HG02623 (cell line): ENCODE measurements around the gene CFAP90.
A peak's percentile ranks its signal among the peaks of the same experiment; 100 is the strongest.

Experiments
- ATAC-seq: cut with Tn5 transposase; IDR thresholded peaks from one replicate; pipeline ENCODE4 v1.9.1; 2021; ENCODE audit warnings: moderate library complexity; ENCODE audit not compliant: unreplicated experiment

CFAP90 gene, protein sequence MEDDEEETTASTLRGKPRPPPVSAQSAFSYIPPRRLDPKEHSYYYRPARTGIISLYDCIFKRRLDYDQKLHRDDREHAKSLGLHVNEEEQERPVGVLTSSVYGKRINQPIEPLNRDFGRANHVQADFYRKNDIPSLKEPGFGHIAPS

DNA sequence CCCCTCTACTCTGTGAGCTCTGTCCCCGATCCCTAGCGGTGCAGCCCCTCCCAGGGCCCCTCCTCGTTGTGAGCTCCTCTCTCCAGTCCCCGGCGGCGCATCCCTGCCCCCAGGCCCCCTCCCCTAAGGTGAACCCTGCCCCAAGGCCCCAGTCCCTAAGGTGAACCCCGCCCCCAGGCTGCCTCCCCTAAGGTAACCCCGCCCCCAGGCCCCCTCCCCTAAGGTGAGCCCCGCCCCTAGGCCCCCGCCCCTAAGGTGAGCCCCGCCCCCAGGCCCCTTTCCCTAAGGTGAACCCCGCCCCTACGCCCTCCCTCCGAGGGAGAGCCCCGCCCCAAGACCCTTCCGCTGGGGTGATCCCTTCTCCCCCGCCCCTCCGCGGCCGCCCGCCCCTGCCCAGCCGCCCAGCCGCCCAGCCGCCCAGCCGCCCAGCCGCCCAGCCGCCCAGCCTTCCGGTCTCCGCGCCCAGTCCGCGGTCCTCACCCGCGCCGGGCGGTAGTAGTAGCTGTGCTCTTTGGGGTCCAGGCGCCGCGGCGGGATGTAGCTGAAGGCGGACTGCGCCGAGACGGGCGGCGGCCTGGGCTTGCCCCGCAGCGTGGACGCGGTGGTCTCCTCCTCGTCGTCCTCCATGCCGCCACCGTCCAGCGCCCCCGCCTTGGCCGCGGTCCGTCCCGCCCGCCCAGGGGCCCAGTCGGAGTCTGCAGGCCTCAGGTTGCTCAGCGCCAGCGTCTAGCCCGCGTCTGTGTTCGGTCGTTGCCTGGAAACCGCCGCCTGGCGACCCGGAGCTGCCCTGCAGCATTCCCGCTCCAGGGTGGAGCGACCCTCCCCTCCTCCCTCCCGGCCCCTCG lies at the start of gene CFAP90:
Gene CFAP90 (minus strand): TSS at position 739 of the 845 bp plus-strand sequence. CDS start 112 bp downstream, at position 627.
- no peak for ATAC-seq

DNA sequence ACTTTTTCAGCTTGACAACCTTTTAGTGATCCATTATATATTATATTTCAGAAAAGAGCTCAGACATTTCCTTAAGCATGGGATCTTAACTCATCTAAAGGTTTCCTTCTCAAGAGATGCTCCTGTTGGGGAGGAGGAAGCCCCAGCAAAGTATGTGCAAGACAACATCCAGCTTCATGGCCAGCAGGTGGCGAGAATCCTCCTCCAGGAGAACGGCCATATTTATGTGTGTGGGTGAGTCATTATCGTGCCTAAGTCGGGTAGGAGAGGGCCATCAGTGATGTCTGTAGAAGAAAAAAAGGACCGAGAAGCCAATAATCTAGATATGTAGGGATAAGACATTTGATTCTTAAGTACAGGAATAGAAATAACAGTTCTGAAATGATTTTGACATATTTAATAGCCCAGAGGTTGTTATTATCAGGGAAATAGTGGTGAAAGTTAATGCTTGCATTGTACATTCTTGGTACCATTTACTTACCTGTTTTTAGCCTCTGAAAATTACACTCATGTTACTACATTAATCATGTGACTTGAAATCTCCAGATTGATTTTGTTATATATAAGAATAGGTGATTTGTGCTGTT lies 46.2 kb upstream of the CFAP90 start:
- no peak for ATAC-seq

DNA sequence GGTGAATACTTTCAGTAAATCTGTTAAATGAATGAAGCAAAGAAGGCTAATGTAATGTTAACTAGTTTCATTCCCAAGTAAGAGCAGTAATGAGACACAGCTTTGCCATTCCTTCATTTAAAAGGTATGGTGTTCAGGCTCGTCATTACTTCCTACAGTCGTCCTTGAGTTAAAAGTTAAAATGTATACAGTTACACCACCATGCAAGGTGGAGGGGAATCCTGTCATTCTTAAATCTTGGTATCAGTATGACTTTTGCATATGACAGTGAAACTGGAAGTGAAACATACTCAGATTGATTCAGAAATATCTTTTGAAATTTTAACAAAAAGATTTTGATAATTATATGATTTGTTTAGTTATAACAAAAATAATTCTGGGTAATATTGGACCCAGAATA lies 43.9 kb upstream of the CFAP90 start:
- peak; percentile 85 for ATAC-seq

DNA sequence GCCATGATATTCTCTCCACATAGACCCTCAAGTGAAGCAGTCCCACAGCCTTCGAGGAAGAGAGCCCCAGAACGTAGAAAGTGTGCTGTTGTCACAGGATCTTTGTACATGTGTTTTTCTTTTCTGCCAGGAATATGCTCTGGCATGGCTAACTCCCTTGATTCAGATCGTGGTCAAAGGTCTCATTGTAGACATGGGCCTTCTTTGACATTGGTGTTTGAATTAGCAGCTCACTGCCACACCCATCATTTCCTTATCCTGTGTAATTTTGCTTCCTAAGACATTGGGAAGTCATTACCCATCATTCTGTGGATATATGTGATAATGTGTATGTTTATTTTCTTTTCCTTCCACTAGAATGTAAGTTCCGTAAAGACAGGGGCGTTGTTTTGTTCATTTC lies 43.5 kb upstream of the CFAP90 start:
- no peak for ATAC-seq

DNA sequence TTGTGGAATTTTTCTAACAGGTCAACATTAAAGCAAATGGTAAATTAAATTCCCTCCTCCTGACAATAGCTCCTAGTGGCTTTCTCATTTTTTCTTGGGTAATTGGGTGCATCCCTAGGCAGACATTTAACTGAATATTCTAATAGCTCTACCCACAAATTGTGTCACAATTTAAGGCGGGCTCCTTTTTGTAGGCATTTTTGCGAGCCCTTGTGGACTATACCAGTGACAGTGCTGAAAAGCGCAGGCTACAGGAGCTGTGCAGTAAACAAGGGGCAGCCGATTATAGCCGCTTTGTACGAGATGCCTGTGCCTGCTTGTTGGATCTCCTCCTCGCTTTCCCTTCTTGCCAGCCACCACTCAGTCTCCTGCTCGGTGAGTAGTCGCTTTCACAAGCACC lies 38.0 kb upstream of the CFAP90 start:
- ATAC-seq: no peak

DNA sequence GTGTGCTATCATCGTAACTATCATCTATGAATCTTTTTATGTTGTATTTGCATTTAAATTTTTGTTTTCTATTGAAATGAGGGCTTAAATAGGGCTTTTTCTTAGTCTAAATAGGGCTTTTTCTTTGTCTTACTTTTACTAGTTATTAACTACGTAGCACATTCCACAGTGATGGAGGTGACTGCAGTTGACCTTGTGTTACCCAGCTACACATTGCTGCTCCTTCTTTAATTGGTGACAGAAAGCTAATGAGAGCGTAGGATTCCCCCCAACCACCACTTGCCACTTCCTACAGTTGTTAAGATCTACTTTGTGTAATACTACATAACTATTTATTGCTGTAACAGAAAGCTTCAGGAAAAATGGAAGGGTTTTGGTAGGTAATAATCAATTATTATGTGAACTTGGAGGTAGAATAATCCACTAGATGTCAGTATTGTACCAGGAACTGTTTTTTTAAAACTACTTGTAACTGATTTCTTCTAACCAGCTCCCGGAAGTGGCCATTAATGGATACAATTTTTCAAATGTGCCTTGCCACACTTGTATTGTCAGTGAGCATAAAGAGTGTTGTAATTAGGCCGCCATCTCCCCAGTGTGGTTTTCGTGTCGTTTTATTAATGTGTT lies 36.0 kb upstream of the CFAP90 start:
- peak; percentile 60 for ATAC-seq

DNA sequence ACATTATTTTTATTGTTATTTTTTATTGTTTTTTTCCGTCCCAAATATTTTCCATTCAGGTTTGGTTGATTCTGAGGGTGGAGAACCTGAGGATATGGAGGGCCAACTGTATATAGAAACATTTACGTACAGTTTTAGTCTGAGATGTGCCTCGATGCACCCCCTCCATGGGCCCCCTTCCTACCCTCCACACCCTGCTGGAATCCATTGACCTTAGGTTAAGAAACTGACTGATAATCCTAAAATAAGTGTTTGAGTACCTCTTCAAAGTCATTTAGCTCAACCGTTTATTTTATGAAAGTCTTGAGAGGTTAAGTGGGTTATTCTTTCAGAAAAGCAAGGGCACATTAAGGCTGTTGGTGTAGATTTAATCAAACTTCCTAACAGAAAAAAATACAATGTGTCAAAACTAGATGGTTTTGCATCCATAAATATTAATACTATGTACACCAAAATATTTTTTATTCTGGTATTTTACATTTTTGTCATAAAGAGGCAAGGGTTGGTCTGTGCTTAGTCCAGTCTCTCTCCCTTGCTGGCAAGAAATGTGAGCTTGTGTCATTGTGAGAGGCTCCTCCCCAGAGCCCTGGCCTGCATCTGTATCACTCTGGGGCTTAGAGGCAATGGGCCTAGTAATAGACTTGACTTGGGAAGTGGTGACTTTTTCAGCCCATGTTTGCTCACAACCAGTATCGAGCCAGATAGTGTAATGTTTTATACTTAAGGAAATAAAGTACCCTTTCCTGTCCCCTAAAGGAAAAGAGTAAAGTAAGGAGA lies 33.7 kb upstream of the CFAP90 start:
- ATAC-seq: no peak

DNA sequence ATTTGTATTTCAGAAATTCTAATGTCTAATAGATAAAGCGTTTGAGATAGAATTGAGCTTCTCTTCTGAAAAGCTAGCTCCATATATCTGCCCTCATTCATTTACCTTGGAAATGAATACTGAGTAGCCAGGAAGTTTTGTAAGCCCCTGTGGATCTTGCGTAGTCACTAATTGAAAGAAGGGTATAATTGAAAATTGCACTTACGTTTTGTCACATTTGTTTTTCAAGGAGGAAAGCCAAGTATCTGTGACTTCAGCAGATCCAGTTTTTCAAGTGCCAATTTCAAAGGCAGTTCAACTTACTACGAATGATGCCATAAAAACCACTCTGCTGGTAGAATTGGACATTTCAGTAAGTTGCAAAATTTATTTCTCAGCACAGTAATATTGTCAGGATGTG lies 32.0 kb upstream of the CFAP90 start:
- ATAC-seq: no peak

DNA sequence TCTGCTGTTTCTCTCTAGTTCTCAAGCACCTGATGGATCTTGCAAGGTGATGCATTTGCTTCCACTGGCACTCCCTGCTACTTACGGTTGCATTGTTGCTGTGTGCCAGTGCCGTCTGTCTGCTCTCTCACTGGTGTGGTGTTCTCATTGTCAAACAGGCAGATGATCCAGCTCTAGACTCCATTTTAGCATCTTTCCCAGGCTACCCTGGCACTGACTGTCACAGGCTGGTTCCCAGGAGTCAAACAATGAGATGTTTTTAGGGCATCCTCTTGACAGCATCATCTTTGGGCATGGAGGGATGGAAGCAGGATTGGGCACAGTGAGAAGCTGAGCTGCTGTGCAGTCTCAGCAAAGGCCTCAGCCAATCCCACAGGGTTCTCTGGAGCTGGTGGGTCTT lies 30.9 kb upstream of the CFAP90 start:
- no peak for ATAC-seq

DNA sequence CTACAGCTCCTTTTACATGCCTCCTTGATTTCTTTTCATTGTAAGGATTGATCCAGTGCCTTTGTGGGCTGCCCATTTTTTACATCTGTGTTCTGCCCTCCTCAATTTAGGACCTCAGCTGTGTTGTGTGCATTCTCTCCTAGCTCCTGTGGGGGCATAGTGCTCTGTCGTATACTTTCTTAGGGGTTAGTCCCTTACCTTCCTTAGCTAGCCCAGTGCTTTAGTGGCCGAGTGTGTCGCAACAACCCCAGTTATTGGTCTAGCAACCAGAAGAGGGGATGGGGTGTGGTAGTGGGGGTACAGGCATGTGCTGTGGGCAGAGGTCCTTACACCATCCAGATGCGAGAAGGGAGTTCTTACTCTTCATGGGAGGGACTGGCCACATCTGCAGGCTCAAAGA lies 30.2 kb upstream of the CFAP90 start:
- ATAC-seq: no peak

DNA sequence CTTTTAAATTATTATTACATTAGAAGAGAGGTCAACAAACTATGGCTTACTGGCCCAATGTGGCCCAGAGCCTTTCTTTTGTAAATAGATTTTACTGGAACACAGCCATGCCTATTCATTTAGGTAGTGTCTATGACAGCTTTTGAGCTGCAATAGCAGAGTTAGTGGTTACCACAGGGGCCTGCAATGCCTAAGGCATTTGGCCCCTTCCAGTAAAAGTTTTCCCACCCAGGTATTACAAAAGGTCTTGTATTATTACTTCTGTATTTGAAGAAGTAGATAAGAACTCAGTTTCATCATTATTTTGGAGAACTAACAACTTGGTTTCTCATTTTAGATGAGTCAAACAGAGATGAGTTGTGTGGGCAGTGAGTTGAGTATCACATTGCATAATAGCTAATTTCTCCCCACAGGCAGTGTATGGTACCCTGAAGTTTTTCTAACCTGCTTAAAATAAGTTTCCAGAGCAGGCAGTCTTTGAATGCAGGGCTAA lies 27.5 kb upstream of the CFAP90 start:
- peak; percentile 93 for ATAC-seq

DNA sequence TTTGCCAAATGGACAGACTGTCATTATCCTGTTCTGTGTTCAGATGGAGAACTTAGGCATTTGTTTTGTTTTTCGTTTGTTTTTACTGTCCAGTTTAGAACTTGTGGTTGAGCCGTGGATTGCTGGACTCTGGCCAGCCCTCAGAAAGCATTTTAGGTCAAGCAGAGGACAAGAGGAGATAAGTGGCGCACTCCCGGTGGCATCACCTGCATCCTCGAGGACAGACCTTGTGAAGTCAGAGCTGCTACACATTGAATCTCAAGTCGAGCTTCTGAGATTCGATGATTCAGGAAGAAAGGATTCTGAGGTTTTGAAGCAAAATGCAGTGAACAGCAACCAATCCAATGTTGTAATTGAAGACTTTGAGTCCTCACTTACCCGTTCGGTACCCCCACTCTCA lies 26.9 kb upstream of the CFAP90 start:
- no peak for ATAC-seq

DNA sequence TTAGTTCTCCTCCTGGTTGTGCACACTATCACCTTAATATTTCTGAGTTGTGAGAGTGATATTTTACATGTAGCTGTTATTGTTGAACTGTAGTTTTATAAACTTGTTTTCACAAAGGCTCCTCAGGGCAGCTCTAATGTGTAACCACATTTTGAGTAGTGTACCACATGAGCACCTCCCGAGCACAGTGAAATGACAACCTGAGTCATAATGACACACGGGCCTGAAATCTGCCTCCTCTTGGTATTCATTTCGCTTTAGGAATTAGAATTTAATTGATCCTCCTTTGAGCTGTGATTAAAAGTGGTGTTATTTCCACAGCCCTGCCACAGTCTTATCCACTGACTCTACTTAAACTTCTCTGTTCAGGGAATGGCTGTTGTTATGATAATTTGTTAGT lies 25.9 kb upstream of the CFAP90 start:
- peak; percentile 37 for ATAC-seq

DNA sequence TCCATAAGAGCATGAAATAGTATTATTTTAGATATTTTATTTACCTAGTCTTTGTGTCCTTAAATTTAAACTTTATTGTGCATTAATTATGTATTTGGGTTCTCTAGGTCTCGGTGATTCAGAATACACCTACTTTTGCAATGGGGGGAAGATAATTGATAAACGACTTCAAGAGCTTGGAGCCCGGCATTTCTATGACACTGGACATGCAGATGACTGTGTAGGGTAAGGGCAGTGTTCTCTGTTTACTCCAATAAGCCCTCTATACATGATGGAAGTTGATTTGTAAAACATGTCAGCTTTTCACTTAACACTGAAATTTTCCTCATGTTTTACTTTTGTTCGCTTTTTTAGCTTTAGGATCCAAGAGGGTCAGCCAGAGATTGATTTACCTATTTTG lies 24.2 kb upstream of the CFAP90 start:
- no peak for ATAC-seq

DNA sequence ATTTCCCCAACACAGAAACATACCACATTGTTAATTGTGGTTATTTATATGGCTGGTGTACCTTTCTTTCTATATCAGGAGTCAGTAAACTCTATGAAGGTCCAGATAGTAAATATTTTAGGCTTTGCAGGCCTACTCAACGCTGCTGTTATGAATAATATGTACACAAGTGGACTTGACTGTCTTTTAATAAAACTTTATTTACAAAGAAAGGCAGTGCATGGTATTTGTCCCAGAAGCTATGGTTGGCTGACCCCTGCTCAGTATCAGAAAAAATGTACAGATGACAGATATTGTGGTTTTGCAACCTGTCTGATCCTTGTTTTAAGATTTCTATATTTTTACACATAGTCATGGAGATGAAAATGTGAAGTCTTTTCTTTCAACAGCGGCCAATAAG lies 23.7 kb upstream of the CFAP90 start:
- ATAC-seq: no peak

DNA sequence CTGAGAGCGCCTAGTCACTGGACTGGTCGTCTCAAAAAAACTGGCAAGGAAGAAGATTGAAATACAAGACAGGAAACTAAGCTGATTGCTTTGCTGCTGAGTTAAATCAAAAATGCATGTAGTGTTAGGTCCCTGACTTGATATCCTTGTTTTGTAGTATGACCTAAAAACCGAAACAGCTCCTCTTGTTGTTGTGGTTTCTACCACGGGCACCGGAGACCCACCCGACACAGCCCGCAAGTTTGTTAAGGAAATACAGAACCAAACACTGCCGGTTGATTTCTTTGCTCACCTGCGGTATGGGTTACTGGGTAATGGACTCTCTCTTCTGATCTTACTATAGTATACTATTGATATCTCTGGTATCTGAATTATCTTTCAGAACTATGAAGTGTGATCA lies 22.3 kb upstream of the CFAP90 start:
- no peak for ATAC-seq

DNA sequence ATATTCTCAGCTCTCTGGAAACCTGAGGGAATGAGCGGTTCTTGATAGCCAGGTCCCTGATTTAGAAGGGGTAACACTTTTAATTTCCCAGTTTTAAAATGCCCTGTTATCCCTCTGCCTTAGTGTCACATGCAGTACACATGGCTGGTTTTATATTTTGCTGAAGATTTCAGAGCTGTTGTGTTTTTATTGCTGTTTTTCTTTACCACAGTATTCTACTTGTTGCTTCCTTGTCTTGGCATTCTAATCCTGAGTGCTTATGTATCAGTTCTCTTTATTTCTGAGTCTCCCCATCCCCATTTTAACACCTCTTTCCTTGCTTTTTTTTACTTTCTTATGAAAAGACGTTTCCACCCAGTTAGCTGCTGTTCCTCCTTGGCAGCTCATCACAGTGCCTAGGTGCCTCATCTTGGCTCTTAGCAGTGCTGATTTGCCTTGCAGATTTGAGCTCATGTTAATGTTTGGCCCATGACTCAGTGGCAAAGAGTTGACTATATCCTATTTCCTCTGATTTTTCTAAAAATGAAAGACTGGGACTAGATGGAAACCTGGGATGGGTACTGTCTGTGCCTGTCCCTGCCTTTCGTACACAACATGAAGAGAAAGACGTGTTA lies 21.7 kb upstream of the CFAP90 start:
- no peak for ATAC-seq

DNA sequence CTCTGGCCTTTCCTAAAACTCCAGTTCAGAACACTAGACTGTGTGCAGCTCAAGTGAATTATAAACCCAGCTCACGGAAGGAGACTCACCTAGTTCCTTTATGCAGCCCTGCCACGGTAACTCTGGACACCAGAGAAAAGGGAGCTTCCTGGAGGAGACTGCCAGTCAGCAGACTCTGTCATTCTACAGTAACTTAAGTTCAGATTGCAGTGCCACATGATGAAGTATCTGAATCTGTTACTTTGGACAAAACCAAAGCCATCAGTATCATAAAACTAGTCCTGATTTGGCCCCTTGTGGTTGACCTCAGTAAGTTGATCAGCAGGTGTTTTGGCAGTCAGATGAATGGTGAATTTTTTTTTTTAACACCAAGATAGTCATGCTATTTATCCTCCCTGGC lies 20.7 kb upstream of the CFAP90 start:
- peak; percentile 21 for ATAC-seq

DNA sequence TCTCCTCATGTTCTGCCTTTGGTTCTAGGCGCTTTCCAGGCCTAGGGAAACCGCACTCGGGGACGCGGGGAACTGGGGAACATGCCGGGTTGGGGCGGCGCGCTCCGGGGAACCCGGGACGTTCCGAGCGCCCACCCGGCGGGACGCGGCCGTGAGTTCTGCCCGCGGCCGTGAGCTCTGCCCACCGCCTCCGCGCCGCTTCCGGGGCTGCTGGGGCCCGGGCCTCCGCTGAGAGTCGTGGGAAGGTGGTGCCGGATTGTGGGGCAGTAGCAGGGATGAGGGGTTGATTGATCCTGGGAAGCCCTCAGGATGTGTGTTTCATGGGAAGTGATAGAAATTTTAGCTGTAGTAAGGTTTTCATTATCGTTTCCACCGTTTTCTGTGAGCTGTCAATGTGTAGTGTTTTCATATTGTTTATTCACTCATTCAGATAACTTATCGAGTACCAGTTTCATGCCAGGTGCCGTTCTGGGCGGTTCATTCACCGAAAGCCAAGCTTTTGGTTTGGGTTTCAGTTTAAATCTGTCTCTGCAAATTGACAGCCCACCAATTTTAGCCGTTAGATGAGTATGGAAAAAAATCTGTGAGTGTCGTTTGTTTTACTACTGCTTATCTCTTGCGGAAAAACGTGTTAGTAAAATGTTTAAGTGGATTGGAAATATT lies 18.7 kb upstream of the CFAP90 start:
- ATAC-seq: peak; percentile 30
